Right lobe of liver (tissue), 4 donors: Measurements from ENCODE around the gene C3orf85.

Experiments used
- CTCF ChIP-seq, 4 donors: fragments of 200-600 bp in 3 of 4; fragments of 450-650 bp in 1 of 4; IDR thresholded peaks; one replicate each; pipeline versions ENCODE4 v1.5.1 to v1.8.0; 2016 to 2022; ENCODE audit warnings: antibody characterized with exemption in 4 of 4, mild to moderate bottlenecking in 2 of 4
- POLR2A ChIP-seq: fragments of 450-650 bp; IDR thresholded peaks from one replicate; pipeline ENCODE4 v1.6.1; 2017; ENCODE audit warnings: antibody characterized with exemption, mild to moderate bottlenecking
- donor health status: DM: no; HTN: no; CAD: no.
- donor health status: DM: no; HTN: no; CAD: no.
- donor health status: DM: no; HTN: yes; CAD: no.

- no peak for TF ChIP-seq CTCF (IDR thresholded peaks at IDR 0.05)
- no peak for TF ChIP-seq POLR2A
Measured at GRCh38 chr3:109109574-109109973, 26.9 kb upstream of the C3orf85 start.
